K562 (cell line): ENCODE measurements around the gene EPB41L4A. TPM values are rescaled to one million over a fixed set of nuclear protein-coding genes. Genes with fewer than 3 reads are reported as not detected.

Experiments
- CAMTA2 ChIP-seq: fragments of 250-450 bp; sonication (Bioruptor Pico); conservative IDR thresholded peaks from 2 replicates; pipeline ENCODE4 v1.5.1; 2022
- CBX1 ChIP-seq: sonication (generic); IDR thresholded peaks from 2 replicates; pipeline ENCODE4 v1.6.1; 2016; ENCODE audit warnings: antibody characterized with exemption, low read depth, mild to moderate bottlenecking
- EHMT2 ChIP-seq: fragments of 450-650 bp; IDR thresholded peaks from 2 replicates; pipeline ENCODE4 v1.6.1; 2018; ENCODE audit warnings: antibody characterized with exemption
- GATAD2B ChIP-seq: fragments of 450-650 bp; IDR thresholded peaks from 2 replicates; pipeline ENCODE4 v1.6.1; 2017; ENCODE audit warnings: mild to moderate bottlenecking, borderline replicate concordance
- NONO ChIP-seq, 2 experiments: fragments of 200-400 bp in 1 of 2; fragments of 450-650 bp in 1 of 2; formaldehyde crosslinking in 1 of 2; IDR thresholded peaks; 2 replicates each; pipeline ENCODE4 v1.6.1; 2017; ENCODE audit warnings: low read depth in 2 of 2, mild to moderate bottlenecking in 2 of 2, moderate library complexity in 2 of 2, low read length in 1 of 2
- SMARCE1 ChIP-seq: fragments of 450-650 bp; IDR thresholded peaks from 2 replicates; pipeline ENCODE4 v1.7.1; 2016; ENCODE audit warnings: mild to moderate bottlenecking
- SREBF2 ChIP-seq: sonication (generic); formaldehyde crosslinking; IDR thresholded peaks from 2 replicates; pipeline ENCODE4 v1.4.0; 2020; ENCODE audit warnings: mild to moderate bottlenecking, missing genetic modification reagents
- STAT5A ChIP-seq: IDR thresholded peaks from 2 replicates; pipeline ENCODE4 v1.6.1; 2012; ENCODE audit warnings: low read length, inconsistent platforms, borderline replicate concordance
- TAL1 ChIP-seq: fragments of 450-650 bp; IDR thresholded peaks from 2 replicates; pipeline ENCODE4 v1.6.1; 2016; ENCODE audit warnings: mild to moderate bottlenecking
- ZBED1 ChIP-seq: IDR thresholded peaks from 2 replicates; pipeline ENCODE4 v1.6.1; 2014
- ZNF384 ChIP-seq: IDR thresholded peaks from 2 replicates; pipeline ENCODE4 v1.6.1; 2012; ENCODE audit warnings: low read depth, low read length, improper control_type of control experiment
- ZNF444 ChIP-seq: fragments of 250-450 bp; sonication (Bioruptor Pico); IDR thresholded peaks from 2 replicates; pipeline ENCODE4 v1.4.0; 2020; ENCODE audit warnings: mild to moderate bottlenecking, moderate library complexity
- ZNF445 ChIP-seq: fragments of 250-450 bp; sonication (Bioruptor Pico); IDR thresholded peaks from 2 replicates; pipeline ENCODE4 v1.4.0; 2020; ENCODE audit warnings: low read depth, mild to moderate bottlenecking, moderate library complexity
- polyA plus RNA-seq, 8 experiments: library from polyadenylated mRNA; depleted of rRNA in 4 of 8; stranded (reverse) in 5 of 8; unstranded in 3 of 8; fragments of >200 nt; fragmentation: Nextera tagmentation in 2 of 8; fragmentation: Illumina TruSeq in 1 of 8; extraction: Ambion mirVana in 2 of 8; extraction: Trizol in 1 of 8; gene quantifications; 2 replicates each; pipeline versions ENCODE4 v1.2.1 to v1.2.3, GENCODE V29; 2011 to 2014; ENCODE audit warnings: inconsistent platforms in 1 of 8, missing spikeins in 1 of 8
- total RNA-seq, 7 experiments: library from RNA; depleted of rRNA in 6 of 7; stranded (reverse); fragments of >200 nt in 6 of 7; fragmentation: Illumina TruSeq in 2 of 7; extraction: Trizol in 2 of 7; gene quantifications; 2 replicates each; pipeline versions ENCODE4 v1.2.1 to v1.2.3, GENCODE V29; 2011 to 2021; ENCODE audit warnings: low replicate concordance in 1 of 7
- TF ChIP-seq, protein P1 (sequence below): sonication (generic); formaldehyde crosslinking; IDR thresholded peaks from 2 replicates; pipeline ENCODE4 v1.8.0; 2022; ENCODE audit warnings: missing genetic modification reagents, mild to moderate bottlenecking, moderate library complexity, borderline replicate concordance
- TF ChIP-seq, protein P2 (sequence below): fragments of 450-650 bp; formaldehyde crosslinking; IDR thresholded peaks from 2 replicates; pipeline ENCODE4 v1.4.0; 2020; ENCODE audit warnings: mild to moderate bottlenecking, moderate library complexity
- TF ChIP-seq, protein P3 (sequence below): fragments of 250-450 bp; sonication (Bioruptor Pico); IDR thresholded peaks from 2 replicates; pipeline ENCODE4 v1.5.0; 2021; ENCODE audit warnings: mild to moderate bottlenecking, moderate library complexity
- TF ChIP-seq, protein P4 (sequence below): fragments of 450-650 bp; conservative IDR thresholded peaks from 2 replicates; pipeline ENCODE4 v1.6.1; 2016; ENCODE audit warnings: missing genetic modification characterization, low read depth, mild to moderate bottlenecking, missing compliant biosample characterization, moderate library complexity

The EPB41L4A gene
- total and polyA plus RNA-seq, 9 of the 15 experiments (the other 6 are each of a cell fraction or from before 2014, with no cell fraction given): 0.04 to 0.35 (median 0.12) TPM; not detected in 3

DNA sequence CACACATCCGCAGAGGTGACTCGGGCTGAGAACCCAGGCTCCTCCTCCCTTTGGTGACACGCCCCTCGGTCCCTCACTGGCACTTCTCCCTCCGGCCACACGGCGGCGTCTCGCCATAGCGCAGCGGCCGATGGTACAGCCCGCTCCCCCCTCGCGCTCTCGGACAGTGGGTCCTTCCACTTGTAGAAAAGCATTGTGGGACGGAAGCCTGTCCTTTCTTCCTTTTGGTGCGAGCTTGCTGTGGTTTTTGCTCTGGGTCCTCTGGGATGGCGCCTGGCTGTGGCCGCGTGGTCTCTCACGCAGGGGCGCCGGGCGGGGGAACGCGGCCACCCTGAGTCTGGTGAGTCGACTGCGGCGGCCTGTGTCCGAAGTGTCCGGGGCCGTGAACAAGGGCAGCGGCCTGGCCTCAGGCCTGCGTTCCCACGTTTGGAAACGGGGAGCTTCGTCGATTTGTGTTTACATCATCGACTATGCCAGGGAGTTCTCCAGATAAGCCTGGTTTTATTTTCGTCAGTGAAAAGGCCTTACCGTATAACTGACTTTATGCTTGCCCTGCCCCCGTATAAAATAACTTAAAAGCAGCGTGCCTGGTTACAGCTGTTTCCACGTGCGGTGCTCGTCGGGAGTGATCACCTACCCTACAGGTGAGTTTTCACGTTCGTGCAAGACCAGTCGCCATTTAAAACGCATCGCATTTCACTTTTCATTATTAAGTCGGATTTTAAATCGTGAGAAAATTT lies 258.3 kb downstream of the EPB41L4A start (continued):
- TF ChIP-seq CAMTA2 (CRISPR knock-in tag) (no peak), TAL1 (no peak), ZBED1 (0 out of 2 replicates have a peak, but pooled peaks have one; percentile 12), SMARCE1 (no peak), EHMT2 (no peak), ZNF444 (CRISPR knock-in tag) (no peak), NONO (IDR thresholded peaks at IDR 0.05; ENCODE audit: low read depth in 2 of 2, low read length in 1 of 2) (peak; percentile 77 to 99; a peak in 3 of 4 replicates), STAT5A (no peak; the same call in 1 of the 2 replicates), ZNF384 (peak; percentile 54; the same call in 1 of the 2 replicates), ZNF445 (CRISPR knock-in tag) (no peak), GATAD2B (no peak), CBX1 (peak; percentile 90), SREBF2 (CRISPR knock-in tag) (no peak)
- TF ChIP-seq, protein P1, sequence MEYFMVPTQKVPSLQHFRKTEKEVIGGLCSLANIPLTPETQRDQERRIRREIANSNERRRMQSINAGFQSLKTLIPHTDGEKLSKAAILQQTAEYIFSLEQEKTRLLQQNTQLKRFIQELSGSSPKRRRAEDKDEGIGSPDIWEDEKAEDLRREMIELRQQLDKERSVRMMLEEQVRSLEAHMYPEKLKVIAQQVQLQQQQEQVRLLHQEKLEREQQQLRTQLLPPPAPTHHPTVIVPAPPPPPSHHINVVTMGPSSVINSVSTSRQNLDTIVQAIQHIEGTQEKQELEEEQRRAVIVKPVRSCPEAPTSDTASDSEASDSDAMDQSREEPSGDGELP: peak; percentile 84
- TF ChIP-seq, protein P2, sequence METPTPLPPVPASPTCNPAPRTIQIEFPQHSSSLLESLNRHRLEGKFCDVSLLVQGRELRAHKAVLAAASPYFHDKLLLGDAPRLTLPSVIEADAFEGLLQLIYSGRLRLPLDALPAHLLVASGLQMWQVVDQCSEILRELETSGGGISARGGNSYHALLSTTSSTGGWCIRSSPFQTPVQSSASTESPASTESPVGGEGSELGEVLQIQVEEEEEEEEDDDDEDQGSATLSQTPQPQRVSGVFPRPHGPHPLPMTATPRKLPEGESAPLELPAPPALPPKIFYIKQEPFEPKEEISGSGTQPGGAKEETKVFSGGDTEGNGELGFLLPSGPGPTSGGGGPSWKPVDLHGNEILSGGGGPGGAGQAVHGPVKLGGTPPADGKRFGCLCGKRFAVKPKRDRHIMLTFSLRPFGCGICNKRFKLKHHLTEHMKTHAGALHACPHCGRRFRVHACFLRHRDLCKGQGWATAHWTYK: peak; percentile 28; the same call in 1 of the 2 replicates
- TF ChIP-seq, protein P3, sequence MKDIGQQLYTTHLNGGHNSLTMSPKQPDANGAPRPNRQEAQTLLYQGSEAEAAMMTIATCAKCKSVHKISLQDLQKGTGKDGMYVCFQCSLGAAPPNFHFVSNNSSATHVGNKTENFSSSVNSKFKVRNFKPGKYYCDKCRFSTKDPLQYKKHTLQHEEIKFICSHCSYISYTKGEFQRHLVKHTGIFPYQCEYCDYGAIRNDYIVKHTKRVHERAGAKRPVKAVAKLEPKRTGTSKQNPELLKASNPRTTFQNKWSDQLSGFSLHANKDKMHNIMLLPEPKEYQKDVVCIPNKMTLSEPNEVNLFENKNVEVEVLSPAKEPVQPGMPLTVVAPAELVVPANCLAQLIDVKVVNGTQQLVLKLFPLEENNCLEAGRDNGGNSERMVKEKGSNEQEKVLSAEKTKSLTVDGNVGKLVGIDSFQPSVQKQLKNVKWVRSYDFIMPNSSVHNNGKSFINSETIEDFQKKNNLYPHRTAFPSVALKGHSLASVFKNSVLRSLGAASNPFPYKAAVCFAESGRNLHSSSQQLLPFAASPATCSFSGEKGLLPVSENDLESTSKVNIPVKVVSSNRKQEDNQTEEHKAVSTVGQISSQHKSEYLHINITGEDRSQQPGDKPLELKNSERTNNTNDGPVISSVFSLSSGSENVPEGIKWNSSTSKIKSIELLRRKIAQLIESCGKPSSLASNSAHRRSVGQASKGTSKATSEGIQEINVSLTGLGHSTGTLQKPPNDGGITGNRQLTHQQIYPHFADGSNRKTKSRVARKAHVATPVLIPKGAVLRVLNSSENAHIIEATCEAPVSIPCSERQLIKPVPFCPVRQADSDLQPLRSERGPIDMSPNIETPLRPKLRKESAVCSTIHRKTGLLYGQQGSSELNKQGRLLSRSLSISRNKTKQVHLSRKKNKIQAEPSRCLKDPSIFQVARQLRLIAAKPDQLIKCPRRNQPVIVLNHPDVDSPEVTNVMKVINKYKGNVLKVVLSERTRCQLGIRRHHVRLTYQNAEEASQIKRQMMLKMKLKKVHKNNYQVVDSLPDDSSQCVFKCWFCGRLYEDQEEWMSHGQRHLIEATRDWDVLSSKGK (CRISPR knock-in tag): no peak
- TF ChIP-seq, protein P4, sequence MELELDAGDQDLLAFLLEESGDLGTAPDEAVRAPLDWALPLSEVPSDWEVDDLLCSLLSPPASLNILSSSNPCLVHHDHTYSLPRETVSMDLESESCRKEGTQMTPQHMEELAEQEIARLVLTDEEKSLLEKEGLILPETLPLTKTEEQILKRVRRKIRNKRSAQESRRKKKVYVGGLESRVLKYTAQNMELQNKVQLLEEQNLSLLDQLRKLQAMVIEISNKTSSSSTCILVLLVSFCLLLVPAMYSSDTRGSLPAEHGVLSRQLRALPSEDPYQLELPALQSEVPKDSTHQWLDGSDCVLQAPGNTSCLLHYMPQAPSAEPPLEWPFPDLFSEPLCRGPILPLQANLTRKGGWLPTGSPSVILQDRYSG (tag): no peak
